ENCODE results near the gene DMBT1. TPM values are rescaled to one million over a fixed set of nuclear protein-coding genes. Genes with fewer than 3 reads are reported as not detected.

Gene DMBT1
- polyA plus RNA-seq, 1 donor (not counting 4 experiments of a cell fraction or from before 2014, with no cell fraction given), result 0.04 TPM

DNA sequence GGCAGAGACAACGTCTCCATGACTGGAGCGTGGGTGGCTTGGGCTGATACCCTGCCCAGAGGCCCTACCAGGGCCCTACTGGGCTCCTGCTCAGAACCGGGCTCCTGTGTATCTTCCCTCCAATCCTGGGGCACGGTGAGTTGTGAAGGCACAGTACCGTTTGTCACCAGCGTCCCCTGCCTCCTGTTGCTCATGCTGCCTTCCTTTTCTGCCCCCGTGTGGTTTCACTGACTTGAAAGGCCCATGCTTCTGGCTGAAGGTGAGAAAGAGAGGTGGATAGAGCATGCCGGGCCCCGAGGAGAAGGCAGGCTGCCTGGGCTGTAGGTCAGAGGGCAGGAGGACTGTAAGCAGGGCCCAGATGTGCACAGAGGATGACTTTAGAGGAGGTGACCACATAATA lies 9.1 kb upstream of the DMBT1 start:
- Histone ChIP-seq H3K4me1 (ENCODE audit: control insufficient read depth, extremely low read depth, insufficient read depth, low read length) (no peaks in the 10 kb centered on the region), H3K27me3 (ENCODE audit: control insufficient read depth, extremely low read depth, insufficient read depth, low read length) (no peaks in the 10 kb centered on the region), H2AFZ (ENCODE audit: control insufficient read depth, low read length) (no peak overlapping the region), H3K4me3 (ENCODE audit: control insufficient read depth in 2 of 3, extremely low read depth in 1 of 3, insufficient read depth in 2 of 3, low read depth in 1 of 3, low read length in 3 of 3) (no peak overlapping the region), H3K36me3 (ENCODE audit: control insufficient read depth in 2 of 2, extremely low read depth in 1 of 2, insufficient read depth in 2 of 2, low read length in 2 of 2) (no peaks in the 10 kb centered on the region), H3K9ac (ENCODE audit: control insufficient read depth, extremely low read depth, insufficient read depth, low read length) (no peak overlapping the region), H3K79me2 (ENCODE audit: control insufficient read depth, insufficient read depth, low read length) (no peaks in the 10 kb centered on the region), H3K9me3 (ENCODE audit: control insufficient read depth, low read depth, low read length) (no peaks in the 10 kb centered on the region), H3K9me1 (ENCODE audit: control insufficient read depth, extremely low read depth, insufficient read depth, low read length) (no peaks in the 10 kb centered on the region), H3K27ac (ENCODE audit: control insufficient read depth, insufficient read depth, low read length) (no peak overlapping the region), H3K4me2 (ENCODE audit: control insufficient read depth, extremely low read depth, insufficient read depth, low read depth, low read length) (no peak overlapping the region), H4K20me1 (ENCODE audit: control insufficient read depth, extremely low read depth, insufficient read depth, low read length) (no peaks in the 10 kb centered on the region)
- TF ChIP-seq EZH2 (IDR thresholded peaks at IDR 0.05; ENCODE audit: low read length), result no peak
- TF ChIP-seq, protein P1, sequence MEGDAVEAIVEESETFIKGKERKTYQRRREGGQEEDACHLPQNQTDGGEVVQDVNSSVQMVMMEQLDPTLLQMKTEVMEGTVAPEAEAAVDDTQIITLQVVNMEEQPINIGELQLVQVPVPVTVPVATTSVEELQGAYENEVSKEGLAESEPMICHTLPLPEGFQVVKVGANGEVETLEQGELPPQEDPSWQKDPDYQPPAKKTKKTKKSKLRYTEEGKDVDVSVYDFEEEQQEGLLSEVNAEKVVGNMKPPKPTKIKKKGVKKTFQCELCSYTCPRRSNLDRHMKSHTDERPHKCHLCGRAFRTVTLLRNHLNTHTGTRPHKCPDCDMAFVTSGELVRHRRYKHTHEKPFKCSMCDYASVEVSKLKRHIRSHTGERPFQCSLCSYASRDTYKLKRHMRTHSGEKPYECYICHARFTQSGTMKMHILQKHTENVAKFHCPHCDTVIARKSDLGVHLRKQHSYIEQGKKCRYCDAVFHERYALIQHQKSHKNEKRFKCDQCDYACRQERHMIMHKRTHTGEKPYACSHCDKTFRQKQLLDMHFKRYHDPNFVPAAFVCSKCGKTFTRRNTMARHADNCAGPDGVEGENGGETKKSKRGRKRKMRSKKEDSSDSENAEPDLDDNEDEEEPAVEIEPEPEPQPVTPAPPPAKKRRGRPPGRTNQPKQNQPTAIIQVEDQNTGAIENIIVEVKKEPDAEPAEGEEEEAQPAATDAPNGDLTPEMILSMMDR (optimal IDR thresholded peaks at IDR 0.05 in 1 of 3, IDR thresholded peaks at IDR 0.05 in 1 of 3, conservative IDR thresholded peaks at IDR 0.05 in 1 of 3; ENCODE audit: extremely low read depth in 1 of 3, insufficient read depth in 2 of 3, low read length in 3 of 3), result no peak
- no peak for DNase-seq (ENCODE audit: low read depth, low spot score)
- dilution Hi-C loops (cut with MboI; ENCODE audit: extremely low pct_ligation_motif_present, low sequenced_read_pairs), result no loop called here
- no peak for FAIRE-seq

DNA sequence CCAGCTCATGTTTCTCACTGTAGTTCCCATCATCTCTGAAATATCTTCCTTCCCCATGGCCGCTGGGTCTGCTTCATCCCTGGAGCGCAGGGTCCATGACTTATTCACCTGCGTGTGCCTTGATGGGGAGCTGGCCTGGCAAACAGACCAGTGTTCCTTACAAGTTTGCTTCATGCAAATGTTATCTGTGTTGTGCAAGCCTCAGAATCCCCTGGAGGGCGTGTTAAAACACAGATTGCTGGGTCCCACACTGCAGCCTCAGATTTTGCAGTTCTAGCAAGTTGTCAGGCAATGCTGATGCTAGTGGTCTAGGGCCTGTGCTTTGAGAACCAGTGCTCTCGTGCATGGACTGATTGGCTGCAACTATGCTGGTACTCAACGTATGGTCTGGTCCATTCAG lies 7.2 kb upstream of the DMBT1 start:
- H3K9ac ChIP-seq (ENCODE audit: control insufficient read depth, extremely low read depth, insufficient read depth, low read length), result no peak overlapping the region
- no peak for DNase-seq (ENCODE audit: low read depth, low spot score)
- TF ChIP-seq EZH2 (IDR thresholded peaks at IDR 0.05; ENCODE audit: low read length), result no peak
- TF ChIP-seq, protein P1 (optimal IDR thresholded peaks at IDR 0.05 in 1 of 3, IDR thresholded peaks at IDR 0.05 in 1 of 3, conservative IDR thresholded peaks at IDR 0.05 in 1 of 3; ENCODE audit: extremely low read depth in 1 of 3, insufficient read depth in 2 of 3, low read length in 3 of 3), result no peak
- H3K4me3 ChIP-seq (ENCODE audit: control insufficient read depth in 2 of 3, extremely low read depth in 1 of 3, insufficient read depth in 2 of 3, low read depth in 1 of 3, low read length in 3 of 3), result no peak overlapping the region
- dilution Hi-C loops (cut with MboI; ENCODE audit: extremely low pct_ligation_motif_present, low sequenced_read_pairs), result no loop called here
- H3K27ac ChIP-seq (ENCODE audit: control insufficient read depth, insufficient read depth, low read length), result no peak overlapping the region
- no peaks in the 10 kb centered on the region for H3K4me1 ChIP-seq (ENCODE audit: control insufficient read depth, extremely low read depth, insufficient read depth, low read length)
- H3K27me3 ChIP-seq (ENCODE audit: control insufficient read depth, extremely low read depth, insufficient read depth, low read length), result no peaks in the 10 kb centered on the region
- no peaks in the 10 kb centered on the region for H3K79me2 ChIP-seq (ENCODE audit: control insufficient read depth, insufficient read depth, low read length)
- no peaks in the 10 kb centered on the region for H4K20me1 ChIP-seq (ENCODE audit: control insufficient read depth, extremely low read depth, insufficient read depth, low read length)
- no peak overlapping the region for H2AFZ ChIP-seq (ENCODE audit: control insufficient read depth, low read length)
- H3K9me1 ChIP-seq (ENCODE audit: control insufficient read depth, extremely low read depth, insufficient read depth, low read length), result no peaks in the 10 kb centered on the region
- H3K36me3 ChIP-seq (ENCODE audit: control insufficient read depth in 2 of 2, extremely low read depth in 1 of 2, insufficient read depth in 2 of 2, low read length in 2 of 2), result no peaks in the 10 kb centered on the region
- H3K9me3 ChIP-seq (ENCODE audit: control insufficient read depth, low read depth, low read length), result no peaks in the 10 kb centered on the region
- FAIRE-seq, result no peak
- no peak overlapping the region for H3K4me2 ChIP-seq (ENCODE audit: control insufficient read depth, extremely low read depth, insufficient read depth, low read depth, low read length)

Data from keratinocyte (primary cell).